GM19328 (cell line): ENCODE results near the gene GPR87.
A peak's percentile ranks its signal among the peaks of the same experiment; 100 is the strongest.

Experiments
- ATAC-seq: cut with Tn5 transposase; IDR thresholded peaks from one replicate; pipeline ENCODE4 v1.9.1; 2021; ENCODE audit warnings: mild to moderate bottlenecking, moderate library complexity; ENCODE audit not compliant: unreplicated experiment

GPR87 gene

GRCh38 chr3:151316267-151316991, at the start of gene GPR87:
TSS of gene GPR87 (minus strand) at chr3:151316820. CDS start at chr3:151300100, 16,720 bp downstream.
- ATAC-seq: no peak

GRCh38 chr3:151362751-151363174, 46.1 kb upstream of the GPR87 start:
- no peak for ATAC-seq

- ATAC-seq: no peak
Measured at GRCh38 chr3:151357463-151357850, 40.8 kb upstream of the GPR87 start.

- ATAC-seq: no peak
Measured at GRCh38 chr3:151356794-151357462, 40.3 kb upstream of the GPR87 start.

- no peak for ATAC-seq
Measured at GRCh38 chr3:151351648-151352047, 35.0 kb upstream of the GPR87 start.

- ATAC-seq: peak; percentile 74
Measured at GRCh38 chr3:151351219-151351618, 34.6 kb upstream of the GPR87 start.

GRCh38 chr3:151350656-151351055, 34.0 kb upstream of the GPR87 start:
- no peak for ATAC-seq

GRCh38 chr3:151347432-151347831, 30.8 kb upstream of the GPR87 start:
- ATAC-seq: no peak

GRCh38 chr3:151346292-151346691, 29.7 kb upstream of the GPR87 start:
- ATAC-seq: no peak

- ATAC-seq: no peak
Measured at GRCh38 chr3:151345859-151346258, 29.2 kb upstream of the GPR87 start.

GRCh38 chr3:151331696-151332095, 15.1 kb upstream of the GPR87 start:
- ATAC-seq: no peak

GRCh38 chr3:151330899-151331298, 14.3 kb upstream of the GPR87 start:
- no peak for ATAC-seq

- no peak for ATAC-seq
Measured at GRCh38 chr3:151330379-151330778, 13.8 kb upstream of the GPR87 start.

GRCh38 chr3:151329363-151329762, 12.7 kb upstream of the GPR87 start, which contains the start of gene P2RY13:
TSS of gene P2RY13 (minus strand) at chr3:151329549. CDS start at chr3:151329528, 21 bp downstream.
- no peak for ATAC-seq

- no peak for ATAC-seq
Measured at GRCh38 chr3:151328298-151328995, 11.8 kb upstream of the GPR87 start.

GRCh38 chr3:151327571-151328198, 11.1 kb upstream of the GPR87 start:
- no peak for ATAC-seq

GRCh38 chr3:151322511-151322910, 5.9 kb upstream of the GPR87 start:
- no peak for ATAC-seq

GRCh38 chr3:151321526-151321925, 4.9 kb upstream of the GPR87 start:
- no peak for ATAC-seq

GRCh38 chr3:151320131-151320530, 3.5 kb upstream of the GPR87 start:
- no peak for ATAC-seq

- ATAC-seq: no peak
Measured at GRCh38 chr3:151319628-151320027, 3.0 kb upstream of the GPR87 start.

GRCh38 chr3:151318991-151319390, 2.4 kb upstream of the GPR87 start:
- ATAC-seq: no peak
